Mesenteric fat pad (tissue), 1 donor: ENCODE data around the gene STARD7. TPM values are rescaled to one million over a fixed set of nuclear protein-coding genes. Genes with fewer than 3 reads are reported as not detected.
"Not testable (repeated sequence)": the region's sequence is repeated elsewhere in the genome, so short reads cannot be mapped to it uniquely, and the experiment has no call there.

Experiments
- DNase-seq: peaks from one replicate; pipeline ENCODE4 v3.0.0-alpha.2; 2020; ENCODE audit warnings: low spot score
- total RNA-seq: library from RNA; stranded (reverse); fragmentation: NEBNext Ultra II Directional; extraction: Animal tissue kit (Norgen Biotek cat#: 25700); gene quantifications from one replicate; pipeline ENCODE4 v1.2.1, GENCODE V29; 2021
- donor health status: DM: yes; HTN: yes; CAD: no.

Gene STARD7
- total RNA-seq, 1 donor from 2014 or later = 107 TPM

DNA sequence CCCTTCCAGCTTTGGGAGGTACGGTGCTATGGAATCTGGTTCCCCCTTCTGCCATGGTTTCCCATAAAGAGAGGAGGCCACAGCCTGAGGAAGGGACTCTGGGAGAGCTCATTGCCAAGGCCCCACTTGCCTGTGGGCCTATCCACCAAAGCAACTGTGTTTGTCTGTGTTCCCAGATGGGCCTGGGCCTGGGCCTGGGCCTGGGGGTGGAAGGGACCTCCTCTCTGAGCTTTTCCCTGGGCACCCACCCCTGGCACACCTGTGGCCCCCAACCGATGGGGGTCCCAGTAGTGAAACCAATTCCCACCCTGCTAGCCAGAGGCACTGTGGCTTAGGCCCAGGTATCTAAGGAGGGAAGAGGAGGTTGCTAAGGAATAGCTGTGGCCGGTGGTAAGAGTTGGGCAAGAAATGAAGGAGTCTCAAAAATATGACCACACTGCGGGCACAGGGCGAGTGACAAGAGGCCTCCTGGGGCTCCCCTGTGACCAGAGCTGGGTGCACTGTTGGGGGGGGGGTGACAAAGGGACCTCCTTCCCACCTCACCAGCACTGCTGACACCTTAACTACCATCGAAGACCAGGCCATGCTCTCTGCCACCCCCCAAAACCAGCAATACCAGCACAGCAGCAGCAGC, 58.5 kb downstream of the STARD7 start:
- peak; percentile 88 for DNase-seq

DNA sequence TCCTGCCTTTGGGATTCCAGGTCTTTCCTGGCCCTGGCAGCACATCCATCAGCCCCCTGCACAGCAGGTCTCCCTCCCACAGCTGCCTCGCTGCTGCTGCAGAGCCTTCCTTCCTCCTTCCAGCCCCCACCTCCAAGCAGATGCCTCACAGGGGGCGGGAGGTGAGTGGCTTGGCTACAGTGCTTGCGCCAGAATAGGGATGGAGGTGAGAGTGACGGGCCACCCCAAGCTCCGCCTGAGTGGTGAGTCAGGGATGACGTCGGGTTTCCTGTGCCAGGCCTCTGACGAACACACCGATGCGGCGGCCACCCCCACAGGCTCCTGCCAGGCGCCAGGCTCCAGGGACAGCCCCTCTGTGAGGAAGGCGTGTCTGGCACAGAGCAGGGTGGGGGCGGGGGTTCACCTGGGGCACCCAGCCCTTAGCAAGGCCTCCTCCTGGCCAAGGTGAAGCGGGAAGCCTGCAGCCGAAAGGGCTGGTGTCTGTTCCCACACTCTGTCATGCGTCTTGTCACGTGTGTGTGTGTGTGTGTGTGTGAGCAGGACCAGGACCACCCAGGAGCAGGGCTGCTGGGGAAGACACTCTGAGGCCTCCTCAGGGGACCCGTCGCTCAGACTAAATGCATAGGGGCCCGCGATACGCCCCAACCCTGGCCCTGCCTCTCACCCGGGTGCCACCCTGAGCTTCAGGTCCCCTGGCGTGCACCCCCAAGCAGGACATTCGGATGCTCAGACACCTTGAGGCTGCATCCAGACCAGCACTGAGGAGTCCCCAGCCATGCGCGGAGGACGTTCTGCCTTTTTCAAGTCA, 60.0 kb downstream of the STARD7 start:
- peak; percentile 93 for DNase-seq

DNA sequence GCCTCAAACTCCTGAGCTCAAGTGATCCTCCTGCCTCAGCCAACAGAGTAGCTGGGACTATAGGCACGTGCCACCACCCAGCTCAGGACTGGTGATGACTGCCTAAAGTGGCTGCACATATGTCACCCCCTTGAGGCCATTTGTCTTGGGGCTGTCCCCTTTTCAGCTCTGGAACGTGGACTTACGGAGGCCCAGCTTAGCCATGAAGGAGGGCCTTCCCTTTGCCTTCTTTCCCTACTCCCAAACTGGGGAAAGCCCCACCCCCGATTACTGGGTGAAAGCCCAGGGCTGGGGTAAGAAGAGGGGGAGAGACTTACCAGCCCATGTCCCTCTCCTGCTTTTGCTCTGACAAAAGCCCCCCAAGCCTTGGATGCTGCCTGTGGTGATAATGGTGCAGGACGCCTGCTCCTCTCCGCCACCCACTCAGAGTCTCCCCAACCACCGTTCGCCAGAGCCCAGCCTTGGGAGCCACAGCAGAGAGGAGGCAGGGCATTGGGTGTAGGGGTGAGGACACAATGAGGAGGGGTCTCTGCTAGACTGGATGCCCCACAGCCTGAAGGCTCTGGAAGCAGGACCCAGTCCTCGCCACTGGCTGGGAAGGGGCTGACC, 60.9 kb downstream of the STARD7 start:
- DNase-seq = peak; percentile 81

DNA sequence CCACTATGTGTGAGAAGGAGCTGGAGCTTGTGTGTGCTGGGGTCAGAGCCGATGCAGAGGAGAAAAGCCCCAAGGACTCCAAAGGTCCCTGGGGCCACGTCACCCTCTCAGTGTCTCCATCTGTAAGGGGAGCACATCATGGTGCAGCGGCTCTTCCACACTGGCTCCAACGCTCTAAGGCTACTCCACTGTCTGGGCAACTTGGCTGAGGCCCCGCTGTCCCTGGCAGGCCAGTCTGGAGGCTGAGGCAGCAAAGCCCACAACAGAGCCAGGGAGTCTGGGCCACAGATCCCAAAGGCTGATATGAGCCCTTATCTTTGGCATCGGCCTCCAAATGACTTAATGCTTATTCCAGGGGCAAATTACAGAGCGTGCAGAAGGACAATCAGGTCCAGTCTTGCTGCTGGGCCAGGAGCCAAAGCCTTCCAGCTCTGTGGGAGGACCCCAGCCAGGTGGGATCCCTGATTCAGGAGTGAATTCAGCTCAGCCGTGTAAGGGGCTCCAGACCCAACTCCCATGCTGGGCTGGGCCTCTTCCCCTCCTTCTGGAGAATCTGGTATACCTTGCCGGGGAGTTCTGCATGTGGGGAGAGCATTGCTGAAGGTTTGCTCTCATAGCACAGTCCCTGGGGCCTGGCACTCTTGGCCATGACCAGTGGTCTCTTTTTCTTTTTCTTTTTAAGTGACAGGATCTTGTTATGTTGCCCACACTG, 61.6 kb downstream of the STARD7 start:
- DNase-seq = peak; percentile 74

DNA sequence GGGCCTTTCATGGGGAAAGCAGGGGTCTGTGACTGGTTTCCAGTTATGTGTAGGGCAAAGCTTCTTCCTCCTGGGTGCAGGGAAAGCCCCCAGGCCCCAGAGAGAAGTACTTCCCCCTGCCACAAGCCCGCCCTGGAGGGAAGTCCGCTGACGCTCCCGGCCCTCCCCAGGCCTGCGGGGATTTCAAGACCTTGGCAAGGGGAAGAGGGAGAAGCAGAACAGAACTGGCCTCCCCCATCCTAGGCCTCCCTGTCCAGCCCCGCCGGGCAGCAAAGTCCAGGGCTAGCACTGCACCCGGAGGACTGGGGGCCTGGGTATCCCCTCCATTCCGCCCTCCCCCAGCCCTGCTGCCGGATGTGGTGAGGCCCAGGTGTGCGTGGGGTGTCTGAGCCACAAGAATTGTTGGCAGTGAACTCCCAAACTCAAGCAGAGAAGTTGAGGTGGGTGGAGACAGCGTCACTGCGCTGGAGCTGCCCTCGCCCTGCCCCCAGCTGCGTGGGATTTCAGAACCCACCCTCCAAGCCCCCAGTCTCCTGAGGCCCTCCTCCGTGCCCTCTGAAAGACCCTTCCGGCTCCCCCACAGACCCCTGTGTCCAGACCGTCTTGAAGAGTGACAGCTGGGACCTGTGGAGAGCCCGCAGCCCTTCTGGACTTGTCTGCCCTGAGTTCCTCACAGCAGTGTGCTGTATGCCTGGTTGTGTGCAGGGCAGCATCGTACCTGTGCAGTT, 62.3 kb downstream of the STARD7 start:
- peak; percentile 90 for DNase-seq

- no peak for DNase-seq
These were observed 62.8 kb downstream of the STARD7 start for GRCh38 chr2:96145848-96146152.

- no peak for DNase-seq
These were observed 63.4 kb downstream of the STARD7 start, which contains the start of gene DUSP2 for GRCh38 chr2:96145036-96145847. Gene DUSP2 (minus strand): TSS chr2:96145440. CDS start chr2:96145354, 86 bp downstream.

- no peak for DNase-seq
These were observed 64.1 kb downstream of the STARD7 start for GRCh38 chr2:96144481-96145035.

DNA sequence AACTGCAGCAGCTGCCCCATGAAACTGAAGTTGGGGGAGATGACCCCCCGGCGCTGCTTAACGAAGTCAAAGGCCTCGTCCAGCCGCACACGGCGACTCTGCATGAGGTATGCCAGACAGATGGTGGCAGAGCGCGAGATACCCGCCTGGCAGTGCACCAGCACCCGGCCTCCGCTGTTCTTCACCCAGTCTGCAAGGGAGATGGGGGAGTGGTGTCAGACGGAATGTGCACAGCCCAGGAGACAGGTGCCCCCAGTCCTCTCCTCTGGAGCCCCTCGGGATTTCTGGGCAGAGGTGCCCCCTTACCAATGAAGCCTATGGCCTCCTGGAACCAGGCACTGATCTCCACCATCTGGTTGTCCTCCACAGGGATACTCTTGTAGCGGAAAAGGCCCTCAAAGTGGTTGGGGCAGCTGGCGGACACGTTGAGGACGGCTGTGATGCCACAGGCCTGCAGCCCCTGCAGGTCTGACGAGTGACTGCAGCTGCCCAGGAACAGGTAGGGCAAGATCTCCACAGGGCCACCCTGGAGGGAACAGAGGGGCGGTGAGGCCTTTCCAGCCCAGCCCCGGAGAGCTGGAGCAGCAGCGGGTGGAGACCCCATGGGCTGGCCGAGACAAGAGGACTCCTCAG, 64.7 kb downstream of the STARD7 start:
- DNase-seq = no peak

- DNase-seq = no peak
These were observed 65.3 kb downstream of the STARD7 start for GRCh38 chr2:96143231-96143847.

GRCh38 chr2:96142217-96143113, 66.2 kb downstream of the STARD7 start:
- DNase-seq = no peak

DNA sequence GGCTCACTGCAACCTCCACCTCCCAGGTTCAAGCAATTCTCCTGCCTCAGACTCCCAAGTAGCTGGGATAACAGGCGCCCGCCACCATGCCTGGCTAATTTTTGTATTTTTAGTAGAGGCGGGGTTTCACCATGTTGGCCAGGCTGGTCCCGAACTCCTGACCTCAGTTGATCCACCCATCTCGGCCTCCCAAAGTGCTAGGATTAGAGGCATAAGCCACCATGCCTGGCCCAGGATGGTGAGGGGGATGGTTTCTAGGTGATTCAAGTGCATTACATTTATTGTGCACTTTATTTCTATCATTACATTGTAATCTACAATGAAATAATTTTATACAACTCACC, 67.0 kb downstream of the STARD7 start:
- not testable (repeated sequence) for DNase-seq

DNA sequence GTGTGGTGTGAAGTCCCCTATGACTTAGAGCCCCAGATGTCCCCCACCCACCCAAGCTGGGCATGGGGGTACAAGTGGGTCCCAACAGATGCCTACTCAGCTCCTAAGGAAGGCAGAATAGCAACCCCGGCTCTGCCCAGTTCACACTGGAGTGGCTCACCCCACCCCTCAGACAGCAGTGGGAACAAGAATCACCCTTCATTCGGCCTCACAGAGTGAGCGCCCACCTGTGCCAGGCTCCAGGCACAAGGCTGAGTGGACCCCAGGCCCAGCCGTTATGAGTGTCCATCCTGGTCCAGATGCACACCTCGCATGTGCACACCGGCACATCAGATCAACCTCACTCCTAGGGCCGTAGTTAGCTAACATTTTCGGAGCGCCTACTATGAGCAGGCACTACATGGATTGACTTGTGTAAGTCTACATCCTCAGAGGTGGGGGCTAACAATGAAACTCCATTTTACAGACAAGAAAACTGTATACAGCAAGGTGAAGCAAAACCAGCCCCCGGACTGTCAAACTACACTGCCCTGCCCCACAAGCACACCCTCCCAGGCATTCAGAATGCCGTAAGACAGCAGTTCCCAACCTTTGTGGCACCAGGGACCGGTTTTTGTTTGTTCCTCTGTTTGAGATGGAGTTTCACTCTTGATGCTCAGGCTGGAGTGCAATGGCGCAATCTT, 67.5 kb downstream of the STARD7 start:
- no peak for DNase-seq

DNA sequence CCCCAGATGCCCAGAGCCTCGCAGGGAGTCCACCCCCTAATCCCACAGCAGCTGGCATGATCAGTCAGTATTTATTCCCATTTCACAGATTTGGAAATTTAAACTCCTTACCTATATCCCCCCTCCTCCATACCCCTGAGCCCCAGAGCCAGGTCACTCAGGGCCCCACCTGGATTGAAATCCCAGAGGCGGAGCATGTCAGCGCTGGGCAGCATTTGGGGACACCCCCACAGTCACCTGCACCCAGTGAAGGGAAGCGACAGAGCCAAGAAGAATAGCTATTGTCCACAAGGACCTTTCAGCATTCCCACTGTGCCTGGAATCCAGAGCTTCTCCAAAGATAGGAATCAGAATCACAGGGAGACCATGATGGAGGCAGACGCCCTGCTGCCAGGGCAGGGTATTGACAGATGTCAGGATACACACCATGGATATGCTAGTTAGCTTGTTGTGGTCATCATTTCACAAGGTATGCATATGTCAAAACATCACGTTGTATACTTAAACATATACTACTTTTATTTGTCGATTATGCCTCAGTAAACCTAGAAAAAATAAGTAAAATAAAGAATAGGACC, 69.4 kb downstream of the STARD7 start:
- DNase-seq = no peak

DNA sequence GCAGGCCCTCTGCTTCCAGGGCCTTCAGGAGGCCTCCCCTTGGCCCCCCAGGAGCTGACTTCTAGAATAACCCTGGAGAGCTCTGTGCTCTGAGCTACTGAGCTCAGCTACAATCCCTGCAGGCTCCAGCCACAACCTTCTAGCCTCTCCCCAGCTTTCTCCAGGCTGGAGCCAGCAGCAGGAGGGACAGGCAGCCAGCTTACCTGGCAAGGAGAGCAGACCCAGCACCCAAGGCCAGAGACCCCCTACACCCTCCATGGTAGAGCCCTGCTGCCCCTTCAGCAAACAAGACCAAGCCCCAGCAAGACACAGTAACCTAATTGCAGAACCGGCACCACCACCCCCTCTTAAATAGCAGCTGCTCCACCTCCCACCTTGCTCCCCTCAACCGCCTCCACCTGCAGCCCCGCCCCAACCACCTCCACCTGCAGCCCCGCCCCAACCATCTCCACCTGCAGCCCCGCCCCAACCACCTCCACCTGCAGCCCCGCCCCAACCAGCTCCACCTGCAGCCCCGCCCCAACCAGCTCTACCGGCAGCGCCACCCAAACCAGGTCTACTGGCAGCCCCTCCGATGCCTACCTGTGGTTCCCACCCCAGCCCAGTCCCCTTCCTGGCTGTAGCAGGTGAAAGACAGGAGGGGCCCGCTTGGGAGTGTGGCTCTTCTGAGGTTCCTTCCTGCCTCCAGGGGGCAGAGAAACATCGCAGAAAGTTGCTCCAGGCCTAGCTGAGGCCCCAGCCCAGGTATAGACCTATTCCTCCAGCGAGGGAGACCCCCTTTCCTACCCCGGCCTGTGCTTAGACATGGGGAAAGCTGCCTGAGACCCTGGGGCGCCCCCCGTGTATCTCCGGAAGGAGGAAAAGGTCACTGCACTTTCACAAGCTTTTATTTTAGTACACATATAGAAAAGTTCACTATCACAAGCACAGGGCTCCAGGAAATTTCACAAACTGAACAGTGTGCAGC, 70.2 kb downstream of the STARD7 start, which contains the start of gene ASTL:
ASTL (minus strand) TSS at position 324 of the 967 bp plus-strand sequence; CDS start at position 258, 66 bp downstream.
- no peak for DNase-seq
